GM20000 (cell line): ENCODE data around the gene CIDEA.

Experiments used
- DNase-seq: peaks from one replicate; pipeline ENCODE4 v3.0.0; 2012; ENCODE audit warnings: low spot score
- TF ChIP-seq, protein P1 (sequence below): IDR thresholded peaks from 2 replicates; pipeline ENCODE4 v1.5.1; 2012; ENCODE audit warnings: mild to moderate bottlenecking, control low read depth; ENCODE audit errors: extremely low read depth, missing control alignments

CIDEA gene

DNA sequence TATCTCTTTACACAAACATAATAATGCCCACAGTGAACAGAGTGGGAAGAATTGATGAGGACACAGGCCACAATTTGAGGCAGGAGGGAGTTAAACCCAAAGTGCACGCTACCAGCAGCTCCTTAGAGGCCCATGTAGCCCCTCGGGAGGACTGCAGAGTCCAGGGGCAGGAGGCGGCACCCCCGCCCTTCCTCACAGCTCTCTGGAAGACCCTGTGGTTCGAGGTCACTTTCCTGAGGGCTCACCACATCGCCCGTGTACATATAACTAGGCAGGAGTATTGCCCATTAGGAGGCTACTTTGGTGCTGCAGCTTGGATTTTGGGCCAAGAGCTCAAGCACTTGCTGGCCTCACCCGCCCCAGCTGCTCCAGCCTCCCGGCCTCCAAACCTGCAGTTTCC lies 22.2 kb upstream of the CIDEA start:
- DNase-seq, result no peak
- TF ChIP-seq, protein P1, sequence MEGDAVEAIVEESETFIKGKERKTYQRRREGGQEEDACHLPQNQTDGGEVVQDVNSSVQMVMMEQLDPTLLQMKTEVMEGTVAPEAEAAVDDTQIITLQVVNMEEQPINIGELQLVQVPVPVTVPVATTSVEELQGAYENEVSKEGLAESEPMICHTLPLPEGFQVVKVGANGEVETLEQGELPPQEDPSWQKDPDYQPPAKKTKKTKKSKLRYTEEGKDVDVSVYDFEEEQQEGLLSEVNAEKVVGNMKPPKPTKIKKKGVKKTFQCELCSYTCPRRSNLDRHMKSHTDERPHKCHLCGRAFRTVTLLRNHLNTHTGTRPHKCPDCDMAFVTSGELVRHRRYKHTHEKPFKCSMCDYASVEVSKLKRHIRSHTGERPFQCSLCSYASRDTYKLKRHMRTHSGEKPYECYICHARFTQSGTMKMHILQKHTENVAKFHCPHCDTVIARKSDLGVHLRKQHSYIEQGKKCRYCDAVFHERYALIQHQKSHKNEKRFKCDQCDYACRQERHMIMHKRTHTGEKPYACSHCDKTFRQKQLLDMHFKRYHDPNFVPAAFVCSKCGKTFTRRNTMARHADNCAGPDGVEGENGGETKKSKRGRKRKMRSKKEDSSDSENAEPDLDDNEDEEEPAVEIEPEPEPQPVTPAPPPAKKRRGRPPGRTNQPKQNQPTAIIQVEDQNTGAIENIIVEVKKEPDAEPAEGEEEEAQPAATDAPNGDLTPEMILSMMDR, result no peak

DNA sequence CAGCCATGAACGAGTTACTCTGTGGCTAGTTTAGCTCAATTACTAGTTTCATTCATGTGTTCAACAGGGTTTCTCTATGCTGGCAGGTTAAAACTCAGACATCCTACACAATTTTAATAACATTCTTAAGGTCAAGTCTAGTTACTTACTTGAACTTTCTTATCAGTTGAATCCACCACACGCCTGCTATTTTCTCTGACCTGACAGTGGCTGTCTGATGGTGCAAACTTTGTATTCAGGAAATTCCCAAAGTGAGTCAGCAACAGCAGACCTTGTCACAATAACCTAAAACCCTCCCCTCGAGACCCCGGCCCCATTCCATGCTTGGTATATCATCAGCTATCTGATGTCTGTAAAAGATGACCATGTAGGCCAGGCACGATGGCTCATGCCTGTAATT lies 20.8 kb upstream of the CIDEA start:
- TF ChIP-seq, protein P1, result no peak
- DNase-seq, result no peak

DNA sequence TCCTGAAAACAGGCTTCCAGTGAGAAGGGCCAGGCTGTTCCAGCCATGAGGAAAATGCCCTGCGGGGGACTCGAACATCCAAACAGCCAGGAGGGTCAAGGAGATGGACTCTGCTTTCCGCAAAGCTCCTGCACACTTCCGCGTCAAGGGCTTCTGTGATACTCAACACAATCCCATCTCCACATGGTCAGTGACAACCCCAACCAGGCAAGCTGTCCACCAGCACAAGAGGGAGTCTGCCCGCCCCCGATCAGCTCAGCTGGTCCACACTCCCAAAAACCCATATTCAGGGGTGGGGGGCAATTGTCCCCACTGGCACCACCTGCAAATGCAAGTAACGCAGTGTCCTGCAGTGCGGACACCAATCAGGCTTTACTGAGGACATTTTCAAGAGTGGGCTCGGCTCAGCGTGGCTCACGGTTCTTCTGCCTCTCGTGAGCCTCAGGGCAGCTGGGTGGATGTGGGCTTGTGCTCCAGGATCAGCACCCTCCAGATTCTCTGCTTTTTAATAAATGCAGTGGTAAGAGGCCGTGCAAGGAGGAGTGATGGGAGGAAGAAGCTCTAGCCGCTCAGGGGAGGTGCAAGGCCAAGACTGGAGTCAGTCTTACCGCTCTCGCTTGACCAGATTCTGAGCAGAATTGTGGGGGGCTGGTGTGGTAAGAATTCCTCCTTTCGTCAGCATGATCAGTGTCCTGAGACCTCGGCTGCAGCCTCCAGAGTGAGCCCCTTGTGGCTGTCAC lies 19.5 kb upstream of the CIDEA start:
- TF ChIP-seq, protein P1, result no peak
- no peak for DNase-seq

DNA sequence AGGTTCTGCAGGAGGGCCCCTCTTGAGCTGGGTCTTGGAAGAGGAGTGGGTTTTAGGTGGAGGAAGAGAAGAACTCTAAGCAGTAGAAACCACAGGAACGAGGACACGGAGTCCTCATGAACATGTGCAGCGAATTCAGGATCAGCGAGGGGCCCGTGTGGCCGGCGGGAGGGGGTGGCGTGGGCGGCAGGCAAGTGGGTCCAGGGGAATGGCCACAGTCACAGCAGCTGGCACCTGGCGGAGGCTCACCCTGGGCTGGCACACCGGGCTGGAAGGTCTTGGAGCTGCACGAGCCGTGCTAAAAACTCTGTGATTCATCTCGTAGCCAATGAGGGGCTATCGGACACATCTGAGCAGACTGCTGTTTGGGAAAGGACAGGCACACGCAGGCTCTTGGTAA lies 18.0 kb upstream of the CIDEA start:
- TF ChIP-seq, protein P1, result no peak
- DNase-seq, result no peak

DNA sequence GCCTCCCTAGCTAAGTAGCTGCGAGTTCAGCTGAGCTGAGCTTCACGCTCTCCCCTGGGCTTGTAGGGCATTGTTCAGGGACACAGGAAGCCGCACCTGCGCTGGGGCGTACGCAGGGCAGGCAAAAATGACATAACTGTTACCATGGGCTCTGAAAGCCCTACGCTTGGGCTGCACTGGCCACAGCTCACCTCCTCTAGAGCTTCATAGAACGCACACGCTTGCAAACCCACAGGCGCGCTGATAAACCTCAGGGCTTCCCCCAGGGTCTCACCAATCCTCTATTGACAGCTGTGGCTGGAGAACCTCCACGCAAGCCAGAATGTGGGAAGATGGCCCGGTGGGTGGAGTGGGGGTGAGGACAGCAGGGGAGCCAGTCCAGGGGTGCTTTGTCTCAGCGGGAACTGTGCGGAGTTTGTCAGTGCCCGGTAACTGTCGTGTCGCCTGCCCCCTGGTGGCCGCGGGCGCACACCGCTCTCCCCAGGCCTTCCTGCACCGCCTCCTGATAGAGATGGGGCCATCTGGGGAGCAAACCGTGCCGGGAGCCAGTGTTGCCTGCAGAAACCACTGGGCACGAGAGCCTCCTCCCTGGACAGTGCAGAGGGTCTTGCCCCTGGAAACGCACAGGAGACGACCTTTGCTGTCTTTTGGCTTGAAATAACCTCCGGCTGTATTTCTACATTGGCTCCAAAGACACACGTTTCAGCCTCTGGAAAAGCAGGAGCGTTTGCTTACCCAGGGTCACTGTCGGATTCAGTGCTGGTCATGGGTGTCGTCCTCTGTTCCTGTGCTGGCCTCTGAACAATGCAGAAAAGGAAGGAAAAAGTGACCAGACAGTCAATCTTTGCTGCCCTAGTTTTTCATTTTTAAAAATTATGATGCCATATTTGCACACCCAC lies 17.0 kb upstream of the CIDEA start:
- TF ChIP-seq, protein P1, result peak; percentile 87

DNA sequence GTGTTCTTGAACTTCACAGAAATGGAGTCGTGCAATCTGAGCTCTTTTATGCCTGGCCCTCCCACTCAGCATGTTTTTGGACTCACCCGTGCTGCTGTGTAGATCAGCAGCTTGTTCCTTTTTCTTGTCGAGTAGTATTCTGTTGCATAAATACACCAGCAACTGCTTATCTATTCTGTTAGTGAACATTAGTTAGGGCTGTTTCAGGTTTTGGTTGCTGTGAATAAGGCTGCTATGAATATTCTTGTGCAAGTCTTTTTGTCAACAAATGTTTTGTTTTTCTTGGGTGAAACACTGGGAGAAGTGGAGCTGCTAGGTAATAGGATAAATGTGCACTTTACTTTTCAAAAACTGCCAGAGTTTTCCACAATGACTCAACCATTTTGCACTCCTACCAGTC lies 15.3 kb upstream of the CIDEA start:
- TF ChIP-seq, protein P1, result no peak
- DNase-seq, result no peak

More for the DNA sequence above, 17.0 kb upstream of the CIDEA start:
- DNase-seq, result peak; percentile 88

DNA sequence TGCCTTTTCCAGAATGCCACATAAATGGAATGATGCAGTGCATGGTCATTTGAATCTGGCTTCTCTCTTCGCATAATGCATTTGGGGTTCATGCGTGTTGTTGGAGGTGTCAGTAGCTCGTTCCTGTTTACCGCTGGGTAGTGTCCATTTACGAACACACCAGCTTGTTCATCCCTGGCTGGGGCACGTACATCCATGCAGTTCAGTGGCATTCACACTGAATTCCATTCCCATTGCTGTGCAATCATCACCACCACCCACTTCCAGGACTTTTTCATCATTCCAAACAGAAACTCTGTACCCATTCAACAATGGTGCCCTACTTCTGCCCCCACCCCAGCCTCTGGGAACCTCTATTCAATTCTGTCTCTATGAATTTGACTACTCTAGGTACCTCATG lies 14.7 kb upstream of the CIDEA start:
- DNase-seq, result no peak
- TF ChIP-seq, protein P1, result no peak
